Measurements from ENCODE around the gene SET.

Gene SET

GRCh38 chr9:128706045-128706444 is 17.0 kb downstream of the SET start:
- no peak overlapping the region for H3K4me3 ChIP-seq (ENCODE audit: low read length)
- no peak for TF ChIP-seq CTCF (conservative IDR thresholded peaks at IDR 0.05; ENCODE audit: low read depth, low read length)
- no peak for DNase-seq (ENCODE audit: low read depth)

GRCh38 chr9:128706671-128707381 is 17.8 kb downstream of the SET start:
- no peak overlapping the region for H3K4me3 ChIP-seq (ENCODE audit: low read length)
- no peak for TF ChIP-seq CTCF (conservative IDR thresholded peaks at IDR 0.05; ENCODE audit: low read depth, low read length)
- no peak for DNase-seq (ENCODE audit: low read depth)

- H3K4me3 ChIP-seq (ENCODE audit: low read length): no peak overlapping the region
- TF ChIP-seq CTCF (conservative IDR thresholded peaks at IDR 0.05; ENCODE audit: low read depth, low read length): no peak
- no peak for DNase-seq (ENCODE audit: low read depth)
Measured at GRCh38 chr9:128707446-128707845, 18.4 kb downstream of the SET start.

- no peak overlapping the region for H3K4me3 ChIP-seq (ENCODE audit: low read length)
- no peak for TF ChIP-seq CTCF (conservative IDR thresholded peaks at IDR 0.05; ENCODE audit: low read depth, low read length)
- no peak for DNase-seq (ENCODE audit: low read depth)
Measured at GRCh38 chr9:128712451-128713410, 23.7 kb downstream of the SET start.

- no peak for DNase-seq (ENCODE audit: low read depth)
- no peak for TF ChIP-seq CTCF (conservative IDR thresholded peaks at IDR 0.05; ENCODE audit: low read depth, low read length)
- no peak overlapping the region for H3K4me3 ChIP-seq (ENCODE audit: low read length)
Measured at GRCh38 chr9:128713411-128713780, 24.4 kb downstream of the SET start.

GRCh38 chr9:128713941-128714573 is 25.0 kb downstream of the SET start:
- no peak for TF ChIP-seq CTCF (conservative IDR thresholded peaks at IDR 0.05; ENCODE audit: low read depth, low read length)
- no peak for DNase-seq (ENCODE audit: low read depth)
- no peak overlapping the region for H3K4me3 ChIP-seq (ENCODE audit: low read length)
